Activated CD4-positive, alpha-beta T cell treated with anti-CD3 and anti-CD28 coated beads, Interleukin-2, amount 50 U/mL, for 1 hour (primary cell): ENCODE data around the gene B4GALT6.

Experiments used
- DNase-seq: peaks from one replicate; pipeline ENCODE4 v3.0.0-alpha.2; 2020

Gene B4GALT6

GRCh38 chr18:31686986-31687928 is 2.9 kb upstream of the B4GALT6 start:
- no peak for DNase-seq

- no peak for DNase-seq
These were observed 2.2 kb upstream of the B4GALT6 start for GRCh38 chr18:31686572-31686971.

GRCh38 chr18:31685097-31686082 is 1.0 kb upstream of the B4GALT6 start:
- peak; percentile 9 for DNase-seq

GRCh38 chr18:31683968-31684278 is 458 bp downstream of the B4GALT6 start:
- no peak for DNase-seq

- DNase-seq, result no peak
These were observed 1.3 kb downstream of the B4GALT6 start for GRCh38 chr18:31683106-31683505.

- no peak for DNase-seq
These were observed 3.4 kb downstream of the B4GALT6 start for GRCh38 chr18:31680831-31681568.

GRCh38 chr18:31680433-31680811 is 4.0 kb downstream of the B4GALT6 start:
- no peak for DNase-seq

- no peak for DNase-seq
These were observed 4.5 kb downstream of the B4GALT6 start for GRCh38 chr18:31679791-31680432.

GRCh38 chr18:31679133-31679742 is 5.1 kb downstream of the B4GALT6 start:
- DNase-seq, result no peak

- no peak for DNase-seq
These were observed 6.0 kb downstream of the B4GALT6 start for GRCh38 chr18:31678425-31678824.

- DNase-seq, result no peak
These were observed 6.8 kb downstream of the B4GALT6 start for GRCh38 chr18:31677592-31677991.

- no peak for DNase-seq
These were observed 9.0 kb downstream of the B4GALT6 start for GRCh38 chr18:31675404-31675803.

- DNase-seq, result no peak
These were observed 11.7 kb downstream of the B4GALT6 start for GRCh38 chr18:31672628-31673135.

- DNase-seq, result no peak
These were observed 12.4 kb downstream of the B4GALT6 start for GRCh38 chr18:31671951-31672350.

- no peak for DNase-seq
These were observed 14.8 kb downstream of the B4GALT6 start for GRCh38 chr18:31669541-31669940.

GRCh38 chr18:31667185-31667584 is 17.2 kb downstream of the B4GALT6 start:
- no peak for DNase-seq

GRCh38 chr18:31666055-31666454 is 18.3 kb downstream of the B4GALT6 start:
- DNase-seq, result no peak

GRCh38 chr18:31664101-31664500 is 20.3 kb downstream of the B4GALT6 start:
- no peak for DNase-seq

GRCh38 chr18:31661965-31662364 is 22.4 kb downstream of the B4GALT6 start:
- DNase-seq, result no peak

GRCh38 chr18:31660763-31661162 is 23.6 kb downstream of the B4GALT6 start:
- DNase-seq, result no peak

GRCh38 chr18:31659576-31660177 is 24.7 kb downstream of the B4GALT6 start:
- DNase-seq, result no peak
